Measurements from ENCODE around the gene CALHM5. TPM values are rescaled to one million over a fixed set of nuclear protein-coding genes. Genes with fewer than 3 reads are reported as not detected.

CALHM5 gene
- total RNA-seq, 4 donors from 2014 or later: 0.59 to 1.3 (median 0.69) TPM

- H3K27ac ChIP-seq: no peak overlapping the region
- no peak for TF ChIP-seq POLR2A (IDR thresholded peaks at IDR 0.05)
- TF ChIP-seq, protein P1, sequence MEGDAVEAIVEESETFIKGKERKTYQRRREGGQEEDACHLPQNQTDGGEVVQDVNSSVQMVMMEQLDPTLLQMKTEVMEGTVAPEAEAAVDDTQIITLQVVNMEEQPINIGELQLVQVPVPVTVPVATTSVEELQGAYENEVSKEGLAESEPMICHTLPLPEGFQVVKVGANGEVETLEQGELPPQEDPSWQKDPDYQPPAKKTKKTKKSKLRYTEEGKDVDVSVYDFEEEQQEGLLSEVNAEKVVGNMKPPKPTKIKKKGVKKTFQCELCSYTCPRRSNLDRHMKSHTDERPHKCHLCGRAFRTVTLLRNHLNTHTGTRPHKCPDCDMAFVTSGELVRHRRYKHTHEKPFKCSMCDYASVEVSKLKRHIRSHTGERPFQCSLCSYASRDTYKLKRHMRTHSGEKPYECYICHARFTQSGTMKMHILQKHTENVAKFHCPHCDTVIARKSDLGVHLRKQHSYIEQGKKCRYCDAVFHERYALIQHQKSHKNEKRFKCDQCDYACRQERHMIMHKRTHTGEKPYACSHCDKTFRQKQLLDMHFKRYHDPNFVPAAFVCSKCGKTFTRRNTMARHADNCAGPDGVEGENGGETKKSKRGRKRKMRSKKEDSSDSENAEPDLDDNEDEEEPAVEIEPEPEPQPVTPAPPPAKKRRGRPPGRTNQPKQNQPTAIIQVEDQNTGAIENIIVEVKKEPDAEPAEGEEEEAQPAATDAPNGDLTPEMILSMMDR (IDR thresholded peaks at IDR 0.05): no peak
- peaks cover 0 to 4% of the 10 kb centered on the region in 2 donors for H3K36me3 ChIP-seq
- no peak overlapping the region for H3K4me3 ChIP-seq (replicated peaks in 1 of 3)
- DNase-seq: no peak
- no peaks in the 10 kb centered on the region for H3K9me3 ChIP-seq
- no peaks in the 10 kb centered on the region for H3K27me3 ChIP-seq
- no peaks in the 10 kb centered on the region for H3K4me1 ChIP-seq
- intact Hi-C loops (cut with DNase I): no loop called here
Measured at GRCh38 chr6:116515141-116515540, 3.7 kb downstream of the CALHM5 start.

DNA sequence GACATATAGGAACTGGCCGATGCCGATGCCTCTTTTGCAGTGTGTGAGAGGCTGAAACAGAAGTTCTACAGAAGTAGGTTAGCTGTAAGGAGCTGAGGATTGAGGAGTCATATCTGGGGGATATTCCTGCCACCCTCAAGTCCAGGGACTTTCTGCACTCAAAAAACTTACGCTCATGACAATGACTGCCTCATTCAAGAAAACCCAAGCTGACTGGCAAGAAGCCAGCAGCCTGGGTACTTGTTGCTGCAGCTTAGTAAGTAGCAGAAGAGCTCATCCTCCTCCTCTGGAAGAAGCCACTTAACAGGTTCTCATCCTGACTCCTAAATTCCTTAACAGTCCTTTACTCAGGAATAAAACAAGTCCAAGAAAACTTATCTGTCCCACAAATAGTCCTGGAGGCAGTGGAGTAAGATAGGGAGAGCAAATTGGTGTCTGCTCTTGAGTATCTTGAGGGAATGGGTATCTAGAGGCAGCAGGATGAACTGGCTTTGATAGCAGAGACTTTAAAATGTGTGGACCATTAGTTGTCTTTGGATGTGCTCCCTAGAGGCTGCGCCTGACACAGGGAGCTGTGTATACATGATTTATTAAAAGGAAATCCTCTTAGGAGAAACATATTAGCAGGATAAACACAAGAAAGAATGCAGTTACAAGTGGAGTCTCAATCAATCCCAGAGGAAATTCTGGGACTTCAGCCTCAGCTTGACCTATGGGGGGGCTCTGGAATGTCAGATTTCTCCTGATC lies 7.4 kb downstream of the CALHM5 start:
- no peak overlapping the region for H3K27ac ChIP-seq
- H3K27me3 ChIP-seq: no peaks in the 10 kb centered on the region
- TF ChIP-seq, protein P1 (IDR thresholded peaks at IDR 0.05): no peak
- no peak for TF ChIP-seq POLR2A (IDR thresholded peaks at IDR 0.05)
- peaks cover 0 to 4% of the 10 kb centered on the region in 2 donors for H3K36me3 ChIP-seq
- intact Hi-C loops (cut with DNase I): no loop called here
- DNase-seq: peak; percentile 39 to 45
- H3K4me1 ChIP-seq: no peaks in the 10 kb centered on the region
- 45 to 49% methylated on average over 4 of the region's 4 CpGs for WGBS, 2 donors
- H3K4me3 ChIP-seq (replicated peaks in 1 of 3): no peak overlapping the region
- no peaks in the 10 kb centered on the region for H3K9me3 ChIP-seq

- intact Hi-C loops (cut with DNase I): no loop called here
Measured at GRCh38 chr6:116522896-116523295, 11.5 kb downstream of the CALHM5 start.

GRCh38 chr6:116524236-116524635 lies 12.8 kb downstream of the CALHM5 start:
- Histone ChIP-seq H3K4me3 (replicated peaks in 1 of 3) (no peak overlapping the region), H3K9me3 (no peaks in the 10 kb centered on the region), H3K4me1 (no peaks in the 10 kb centered on the region), H3K27me3 (no peaks in the 10 kb centered on the region), H3K27ac (no peak overlapping the region), H3K36me3 (no peaks in the 10 kb centered on the region)
- TF ChIP-seq, protein P1 (IDR thresholded peaks at IDR 0.05): no peak
- TF ChIP-seq POLR2A (IDR thresholded peaks at IDR 0.05): no peak
- intact Hi-C loops (cut with DNase I): no loop called here
- 88% methylated on average over 2 of the region's 2 CpGs for WGBS, 2 donors
- no peak for DNase-seq

More at GRCh38 chr6:116522896-116523295, 11.5 kb downstream of the CALHM5 start:
- DNase-seq: no peak
- 87 to 91% methylated on average over 2 of the region's 2 CpGs for WGBS, 2 donors
- Histone ChIP-seq H3K36me3 (no peaks in the 10 kb centered on the region), H3K4me3 (replicated peaks in 1 of 3) (no peak overlapping the region), H3K4me1 (no peaks in the 10 kb centered on the region), H3K27me3 (no peaks in the 10 kb centered on the region), H3K9me3 (no peaks in the 10 kb centered on the region), H3K27ac (no peak overlapping the region)
- TF ChIP-seq, protein P1 (IDR thresholded peaks at IDR 0.05): no peak
- no peak for TF ChIP-seq POLR2A (IDR thresholded peaks at IDR 0.05)

DNA sequence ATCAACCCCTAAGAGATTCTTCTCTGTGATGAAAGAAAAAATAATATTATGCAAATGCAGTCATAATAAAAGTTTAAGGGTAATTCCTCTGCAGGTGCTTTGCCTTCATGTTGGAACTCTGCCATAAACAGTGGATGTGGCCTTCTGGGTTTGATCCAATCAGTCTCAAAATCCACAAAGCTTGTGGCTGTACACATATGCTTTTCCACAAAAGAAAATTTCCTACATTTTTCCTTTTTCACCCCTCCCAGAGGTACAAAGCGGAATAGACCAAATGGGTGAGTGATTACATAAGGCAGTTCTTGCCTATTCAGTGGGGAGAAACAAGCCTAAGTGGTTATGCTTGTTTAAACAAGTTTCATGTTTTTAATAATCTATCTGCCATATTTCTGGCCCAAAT lies 16.7 kb downstream of the CALHM5 start:
- no peaks in the 10 kb centered on the region for H3K9me3 ChIP-seq
- H3K4me1 ChIP-seq: peaks cover 0 to 5% of the 10 kb centered on the region in 2 donors
- no peak for DNase-seq
- no peaks in the 10 kb centered on the region for H3K36me3 ChIP-seq
- WGBS, 2 donors: 73 to 75% methylated on average over 1 of the region's 1 CpG
- TF ChIP-seq, protein P1 (IDR thresholded peaks at IDR 0.05): no peak
- no peak for TF ChIP-seq POLR2A (IDR thresholded peaks at IDR 0.05)
- H3K27me3 ChIP-seq: no peaks in the 10 kb centered on the region
- no peak overlapping the region for H3K27ac ChIP-seq
- no peak overlapping the region for H3K4me3 ChIP-seq (replicated peaks in 1 of 3)
- intact Hi-C loops (cut with DNase I): no loop called here

Measured in thyroid gland (tissue), 4 donors.